ENCODE data around the gene UST.

UST gene

GRCh38 chr6:148780918-148781436, 34.1 kb downstream of the UST start:
- H3K9me3 Mint-ChIP-seq = no peaks in the 10 kb centered on the region
- H3K4me3 Mint-ChIP-seq = no peak overlapping the region
- H3K27ac Mint-ChIP-seq = no peak overlapping the region
- H3K36me3 Mint-ChIP-seq (ENCODE audit: low read depth) = no peaks in the 10 kb centered on the region
- H3K27me3 Mint-ChIP-seq = peaks cover 10% of the 10 kb centered on the region
- H3K4me1 Mint-ChIP-seq (ENCODE audit: low read depth) = peaks cover 26% of the 10 kb centered on the region
- intact Hi-C loops (cut with micrococcal nuclease) = loop anchor here (5.0 kb wide), 1 partner anchor 34 kb away; the partner anchor contains the start of gene UST

GRCh38 chr6:148789948-148790347, 43.1 kb downstream of the UST start:
- Mint-ChIP-seq H3K36me3 (ENCODE audit: low read depth) (no peaks in the 10 kb centered on the region), H3K27me3 (peaks cover 6% of the 10 kb centered on the region), H3K4me3 (no peak overlapping the region), H3K9me3 (peaks cover 10% of the 10 kb centered on the region), H3K4me1 (ENCODE audit: low read depth) (no peaks in the 10 kb centered on the region), H3K27ac (no peak overlapping the region)
- intact Hi-C loops (cut with micrococcal nuclease) = no loop called here

GRCh38 chr6:148790404-148790803, 43.6 kb downstream of the UST start:
- H3K9me3 Mint-ChIP-seq = peaks cover 10% of the 10 kb centered on the region
- H3K4me3 Mint-ChIP-seq = no peak overlapping the region
- H3K4me1 Mint-ChIP-seq (ENCODE audit: low read depth) = no peaks in the 10 kb centered on the region
- intact Hi-C loops (cut with micrococcal nuclease) = no loop called here
- peaks cover 6% of the 10 kb centered on the region for H3K27me3 Mint-ChIP-seq
- H3K36me3 Mint-ChIP-seq (ENCODE audit: low read depth) = no peaks in the 10 kb centered on the region
- no peak overlapping the region for H3K27ac Mint-ChIP-seq

GRCh38 chr6:148790817-148791216, 44.0 kb downstream of the UST start:
- Mint-ChIP-seq H3K27ac (no peak overlapping the region), H3K4me3 (no peak overlapping the region), H3K36me3 (ENCODE audit: low read depth) (no peaks in the 10 kb centered on the region), H3K9me3 (peaks cover 10% of the 10 kb centered on the region), H3K4me1 (ENCODE audit: low read depth) (no peaks in the 10 kb centered on the region), H3K27me3 (peaks cover 6% of the 10 kb centered on the region)
- intact Hi-C loops (cut with micrococcal nuclease) = no loop called here

- Mint-ChIP-seq H3K4me3 (no peak overlapping the region), H3K4me1 (ENCODE audit: low read depth) (no peaks in the 10 kb centered on the region), H3K27me3 (peaks cover 6% of the 10 kb centered on the region), H3K36me3 (ENCODE audit: low read depth) (no peaks in the 10 kb centered on the region), H3K9me3 (peaks cover 10% of the 10 kb centered on the region), H3K27ac (no peak overlapping the region)
- intact Hi-C loops (cut with micrococcal nuclease) = no loop called here
Measured at GRCh38 chr6:148791372-148791771, 44.5 kb downstream of the UST start.

GRCh38 chr6:148793721-148794120, 46.9 kb downstream of the UST start:
- intact Hi-C loops (cut with micrococcal nuclease) = no loop called here
- Mint-ChIP-seq H3K9me3 (peaks cover 10% of the 10 kb centered on the region), H3K27me3 (peaks cover 19% of the 10 kb centered on the region), H3K27ac (no peak overlapping the region), H3K36me3 (ENCODE audit: low read depth) (no peaks in the 10 kb centered on the region), H3K4me3 (no peak overlapping the region), H3K4me1 (ENCODE audit: low read depth) (no peaks in the 10 kb centered on the region)

GRCh38 chr6:148794797-148795196, 48.0 kb downstream of the UST start:
- Mint-ChIP-seq H3K9me3 (peaks cover 10% of the 10 kb centered on the region), H3K27me3 (peaks cover 17% of the 10 kb centered on the region), H3K27ac (no peak overlapping the region), H3K36me3 (ENCODE audit: low read depth) (no peaks in the 10 kb centered on the region), H3K4me1 (ENCODE audit: low read depth) (peaks cover 4% of the 10 kb centered on the region), H3K4me3 (no peak overlapping the region)
- intact Hi-C loops (cut with micrococcal nuclease) = no loop called here

- no peak overlapping the region for H3K4me3 Mint-ChIP-seq
- peaks cover 10% of the 10 kb centered on the region for H3K9me3 Mint-ChIP-seq
- intact Hi-C loops (cut with micrococcal nuclease) = no loop called here
- H3K36me3 Mint-ChIP-seq (ENCODE audit: low read depth) = no peaks in the 10 kb centered on the region
- peaks cover 11% of the 10 kb centered on the region for H3K4me1 Mint-ChIP-seq (ENCODE audit: low read depth)
- peaks cover 14% of the 10 kb centered on the region for H3K27me3 Mint-ChIP-seq
- no peak overlapping the region for H3K27ac Mint-ChIP-seq
Measured at GRCh38 chr6:148795563-148795962, 48.7 kb downstream of the UST start.

GRCh38 chr6:148799647-148800046, 52.8 kb downstream of the UST start:
- intact Hi-C loops (cut with micrococcal nuclease) = no loop called here
- Mint-ChIP-seq H3K36me3 (ENCODE audit: low read depth) (no peaks in the 10 kb centered on the region), H3K9me3 (no peaks in the 10 kb centered on the region), H3K27me3 (peaks cover 15% of the 10 kb centered on the region), H3K4me1 (ENCODE audit: low read depth) (peaks cover 11% of the 10 kb centered on the region), H3K27ac (no peak overlapping the region), H3K4me3 (no peak overlapping the region)

GRCh38 chr6:148800536-148800935, 53.7 kb downstream of the UST start:
- intact Hi-C loops (cut with micrococcal nuclease) = no loop called here
- Mint-ChIP-seq H3K4me3 (no peak overlapping the region), H3K27me3 (peaks cover 15% of the 10 kb centered on the region), H3K9me3 (no peaks in the 10 kb centered on the region), H3K27ac (no peak overlapping the region), H3K36me3 (ENCODE audit: low read depth) (no peaks in the 10 kb centered on the region), H3K4me1 (ENCODE audit: low read depth) (peaks cover 11% of the 10 kb centered on the region)

- no peak overlapping the region for H3K4me3 Mint-ChIP-seq
- no peaks in the 10 kb centered on the region for H3K9me3 Mint-ChIP-seq
- H3K36me3 Mint-ChIP-seq (ENCODE audit: low read depth) = no peaks in the 10 kb centered on the region
- peaks cover 18% of the 10 kb centered on the region for H3K4me1 Mint-ChIP-seq (ENCODE audit: low read depth)
- intact Hi-C loops (cut with micrococcal nuclease) = no loop called here
- peaks cover 7% of the 10 kb centered on the region for H3K27me3 Mint-ChIP-seq
- no peak overlapping the region for H3K27ac Mint-ChIP-seq
Measured at GRCh38 chr6:148803979-148804378, 57.1 kb downstream of the UST start.

- intact Hi-C loops (cut with micrococcal nuclease) = no loop called here
- no peaks in the 10 kb centered on the region for H3K36me3 Mint-ChIP-seq (ENCODE audit: low read depth)
- H3K4me1 Mint-ChIP-seq (ENCODE audit: low read depth) = peaks cover 8% of the 10 kb centered on the region
- no peak overlapping the region for H3K27ac Mint-ChIP-seq
- H3K27me3 Mint-ChIP-seq = peaks cover 7% of the 10 kb centered on the region
- H3K9me3 Mint-ChIP-seq = no peaks in the 10 kb centered on the region
- no peak overlapping the region for H3K4me3 Mint-ChIP-seq
Measured at GRCh38 chr6:148805777-148806176, 58.9 kb downstream of the UST start.

GRCh38 chr6:148807784-148808183, 61.0 kb downstream of the UST start:
- Mint-ChIP-seq H3K36me3 (ENCODE audit: low read depth) (no peaks in the 10 kb centered on the region), H3K27me3 (peaks cover 7% of the 10 kb centered on the region), H3K4me1 (ENCODE audit: low read depth) (peaks cover 8% of the 10 kb centered on the region), H3K4me3 (no peak overlapping the region), H3K27ac (no peak overlapping the region), H3K9me3 (peaks cover 7% of the 10 kb centered on the region)
- intact Hi-C loops (cut with micrococcal nuclease) = no loop called here

GRCh38 chr6:148808786-148809304, 62.0 kb downstream of the UST start:
- Mint-ChIP-seq H3K27ac (no peak overlapping the region), H3K4me1 (ENCODE audit: low read depth) (peaks cover 8% of the 10 kb centered on the region)
- intact Hi-C loops (cut with micrococcal nuclease) = no loop called here

GRCh38 chr6:148811459-148811858, 64.6 kb downstream of the UST start:
- intact Hi-C loops (cut with micrococcal nuclease) = no loop called here
- Mint-ChIP-seq H3K27ac (no peak overlapping the region), H3K4me1 (ENCODE audit: low read depth) (peaks cover 8% of the 10 kb centered on the region), H3K4me3 (no peak overlapping the region), H3K9me3 (peaks cover 16% of the 10 kb centered on the region), H3K27me3 (peaks cover 5% of the 10 kb centered on the region), H3K36me3 (ENCODE audit: low read depth) (no peaks in the 10 kb centered on the region)

More at GRCh38 chr6:148808786-148809304, 62.0 kb downstream of the UST start:
- no peaks in the 10 kb centered on the region for H3K36me3 Mint-ChIP-seq (ENCODE audit: low read depth)
- H3K4me3 Mint-ChIP-seq = no peak overlapping the region
- peaks cover 5% of the 10 kb centered on the region for H3K27me3 Mint-ChIP-seq
- peaks cover 7% of the 10 kb centered on the region for H3K9me3 Mint-ChIP-seq

Measured in dendritic cell treated with granulocyte-macrophage colony-stimulating factor and Interleukin-4, amounts not matched to agents 40 ng/mL and 50 ng/mL, for 4 days (primary cell).